HEK293 (cell line): Measurements from ENCODE around the gene SGSM2.
A peak's percentile ranks its signal among the peaks of the same experiment; 100 is the strongest.

Experiments
- CTCF ChIA-PET: fragments of 350-600 bp; formaldehyde crosslinking; extraction: SDS; loops from one replicate; lab custom pipeline; 2021; ENCODE audit warnings: antibody characterized with exemption; lab: Yijun Ruan, JAX
- POLR2A ChIA-PET: fragments of 300-600 bp; formaldehyde crosslinking; extraction: SDS; loops from one replicate; lab custom pipeline; 2020; ENCODE audit warnings: antibody characterized with exemption, inconsistent platforms; lab: Yijun Ruan, JAX
- H3K27ac ChIP-seq: fragments of 200-500 bp; sonication (Bioruptor generic); 2 replicates; pipeline ENCODE4 v1.5.1; 2014; ENCODE audit warnings: low read depth, low read length, control low read depth, inconsistent platforms; ENCODE audit errors: extremely low read depth
- H3K36me3 ChIP-seq, 2 experiments: fragments of 200-500 bp in 1 of 2; sonication (Bioruptor generic) in 1 of 2; 1 replicate in 1 of 2; 2 replicates in 1 of 2; pipeline ENCODE4 v1.5.1; 2014 to 2017; ENCODE audit warnings: inconsistent platforms in 2 of 2, low read length in 2 of 2; ENCODE audit not compliant: control insufficient read depth in 2 of 2, insufficient read depth in 1 of 2
- H3K4me1 ChIP-seq: fragments of 200-500 bp; sonication (Bioruptor generic); 2 replicates; pipeline ENCODE4 v1.5.1; 2014; ENCODE audit warnings: mild to moderate bottlenecking, low read length, inconsistent platforms; ENCODE audit not compliant: control insufficient read depth, insufficient read depth
- H3K4me3 ChIP-seq: 2 replicates; pipeline ENCODE4 v1.5.1; 2011; ENCODE audit warnings: low read depth, mild to moderate bottlenecking, control low read depth, low read length, moderate library complexity
- H3K9me3 ChIP-seq: fragments of 200-500 bp; sonication (Bioruptor generic); 2 replicates; pipeline ENCODE4 v1.5.1; 2014; ENCODE audit warnings: low read depth, low read length, inconsistent platforms; ENCODE audit not compliant: control insufficient read depth, insufficient read depth
- CTCF ChIP-seq: fragments of 450-650 bp; formaldehyde crosslinking; IDR thresholded peaks from 2 replicates; pipeline ENCODE4 v1.5.1; 2016; ENCODE audit warnings: missing biosample characterization, missing genetic modification characterization
- EGR2 ChIP-seq: fragments of 450-650 bp; formaldehyde crosslinking; IDR thresholded peaks from 2 replicates; pipeline ENCODE4 v1.5.1; 2016; ENCODE audit warnings: low read depth, missing biosample characterization, missing genetic modification characterization
- FEZF1 ChIP-seq: fragments of 450-650 bp; formaldehyde crosslinking; IDR thresholded peaks from 2 replicates; pipeline ENCODE4 v1.5.1; 2016; ENCODE audit warnings: missing biosample characterization, missing genetic modification characterization
- GLIS2 ChIP-seq: fragments of 450-650 bp; formaldehyde crosslinking; IDR thresholded peaks from 2 replicates; pipeline ENCODE4 v1.5.1; 2016; ENCODE audit warnings: missing biosample characterization, missing genetic modification characterization
- KLF9 ChIP-seq: fragments of 450-650 bp; formaldehyde crosslinking; IDR thresholded peaks from 2 replicates; pipeline ENCODE4 v1.5.1; 2016; ENCODE audit warnings: missing biosample characterization, missing genetic modification characterization, low read depth
- PRDM2 ChIP-seq: fragments of 450-650 bp; formaldehyde crosslinking; IDR thresholded peaks from 2 replicates; pipeline ENCODE4 v1.5.1; 2016; ENCODE audit warnings: missing biosample characterization, missing genetic modification characterization, borderline replicate concordance
- SP2 ChIP-seq: fragments of 450-650 bp; formaldehyde crosslinking; IDR thresholded peaks from 2 replicates; pipeline ENCODE4 v1.5.1; 2016; ENCODE audit warnings: missing biosample characterization, missing genetic modification characterization
- ZIC2 ChIP-seq: fragments of 450-650 bp; formaldehyde crosslinking; IDR thresholded peaks from 2 replicates; pipeline ENCODE4 v1.5.1; 2016; ENCODE audit warnings: missing biosample characterization, missing genetic modification characterization
- ZNF341 ChIP-seq: fragments of 450-650 bp; formaldehyde crosslinking; IDR thresholded peaks from 2 replicates; pipeline ENCODE4; 2016; ENCODE audit warnings: low read depth, missing biosample characterization, missing genetic modification characterization
- ZNF600 ChIP-seq: fragments of 450-650 bp; formaldehyde crosslinking; IDR thresholded peaks from 2 replicates; pipeline ENCODE4 v1.5.1; 2016; ENCODE audit warnings: missing biosample characterization, missing genetic modification characterization
- ZNF658 ChIP-seq: fragments of 450-650 bp; formaldehyde crosslinking; IDR thresholded peaks from 2 replicates; pipeline ENCODE4; 2016; ENCODE audit warnings: missing biosample characterization, missing genetic modification characterization

Gene SGSM2

GRCh38 chr17:2387086-2388019 lies 50.1 kb downstream of the SGSM2 start (continued):
- no peak for TF ChIP-seq PRDM2 (tag by site-specific recombination)
- peak; percentile 95 for TF ChIP-seq EGR2 (tag by site-specific recombination)

GRCh38 chr17:2388020-2388682 lies 50.9 kb downstream of the SGSM2 start:
- no peaks in the 10 kb centered on the region for H3K9me3 ChIP-seq
- H3K4me1 ChIP-seq = peaks cover 21% of the 10 kb centered on the region
- ChIA-PET POLR2A (interaction anchor here (1.5 kb wide), 1 partner anchor 12 kb away, joined by 8 read pairs; the partner anchor contains the start of gene MNT), CTCF (interaction anchor here (0.5 to 12.5 kb wide), 5 partner anchors 10 to 55 kb away, joined by 3 to 470 read pairs (median 3); no protein-coding TSS in a partner anchor)
- H3K36me3 ChIP-seq = peaks cover 0 to 10% of the 10 kb centered on the region in 2 experiments; a peak in 2 of 3 replicates
- H3K4me3 ChIP-seq = no peak overlapping the region
- 0 out of 2 replicates have a peak, but pooled peaks have one; percentile 13 for TF ChIP-seq GLIS2 (tag by site-specific recombination)
- TF ChIP-seq ZNF600 (tag by site-specific recombination) = peak; percentile 39; the same call in 1 of the 2 replicates
- peak; percentile 35; the same call in 1 of the 2 replicates for TF ChIP-seq KLF9 (tag by site-specific recombination)
- no peak for TF ChIP-seq FEZF1 (tag by site-specific recombination)
- no peak for TF ChIP-seq SP2
- TF ChIP-seq ZIC2 = no peak
- no peak overlapping the region for H3K27ac ChIP-seq

- no peaks in the 10 kb centered on the region for H3K9me3 ChIP-seq
- H3K36me3 ChIP-seq = peaks cover 0 to 10% of the 10 kb centered on the region in 2 experiments; a peak in 2 of 3 replicates
- peaks cover 17% of the 10 kb centered on the region for H3K4me1 ChIP-seq
- no peak overlapping the region for H3K4me3 ChIP-seq
- TF ChIP-seq ZNF658 (tag by site-specific recombination) = no peak
- TF ChIP-seq CTCF (tag by site-specific recombination) = 0 out of 2 replicates have a peak, but pooled peaks have one; percentile 41
- TF ChIP-seq ZNF341 = peak; percentile 26; the same call in 1 of the 2 replicates
- CTCF ChIA-PET = interaction anchor here (0.5 to 12.5 kb wide), 3 partner anchors 11 to 29 kb away, joined by 3 to 470 read pairs (median 4); no protein-coding TSS in a partner anchor
- no peak overlapping the region for H3K27ac ChIP-seq
- POLR2A ChIA-PET = interaction anchor here (1.5 kb wide), 1 partner anchor 12 kb away, joined by 8 read pairs; the partner anchor contains the start of gene MNT
These were observed 51.4 kb downstream of the SGSM2 start for GRCh38 chr17:2388683-2389055.
